Measurements from ENCODE around the gene GRIN2A.

Gene GRIN2A

GRCh38 chr16:10067835-10068234 is 114.4 kb downstream of the GRIN2A start:
- H3K4me3 ChIP-seq (ENCODE audit: low read depth, low read length): no peak overlapping the region
- no peak for TF ChIP-seq CTCF (IDR thresholded peaks at IDR 0.05; ENCODE audit: low read depth, low read length, missing control alignments)
- H3K27me3 ChIP-seq (replicated peaks): no peaks in the 10 kb centered on the region
- H3K27ac ChIP-seq: no peak overlapping the region
- H3K36me3 ChIP-seq (replicated peaks): no peaks in the 10 kb centered on the region
- in situ Hi-C loops (cut with HindIII; ENCODE audit: low pct_ligation_motif_present, low sequenced_read_pairs): no loop called here
- no peak for DNase-seq

GRCh38 chr16:10067406-10067805 is 114.8 kb downstream of the GRIN2A start:
- Histone ChIP-seq H3K4me3 (ENCODE audit: low read depth, low read length) (no peak overlapping the region), H3K27ac (no peak overlapping the region), H3K36me3 (replicated peaks) (no peaks in the 10 kb centered on the region), H3K27me3 (replicated peaks) (no peaks in the 10 kb centered on the region)
- in situ Hi-C loops (cut with HindIII; ENCODE audit: low pct_ligation_motif_present, low sequenced_read_pairs): no loop called here
- TF ChIP-seq CTCF (IDR thresholded peaks at IDR 0.05; ENCODE audit: low read depth, low read length, missing control alignments): no peak
- no peak for DNase-seq

GRCh38 chr16:10065019-10065418 is 117.2 kb downstream of the GRIN2A start:
- in situ Hi-C loops (cut with HindIII; ENCODE audit: low pct_ligation_motif_present, low sequenced_read_pairs): no loop called here
- no peaks in the 10 kb centered on the region for H3K27me3 ChIP-seq (replicated peaks)

GRCh38 chr16:10048850-10049249 is 133.4 kb downstream of the GRIN2A start:
- Histone ChIP-seq H3K27ac (no peak overlapping the region), H3K27me3 (replicated peaks) (no peaks in the 10 kb centered on the region), H3K36me3 (replicated peaks) (no peaks in the 10 kb centered on the region), H3K4me3 (ENCODE audit: low read depth, low read length) (no peak overlapping the region)
- no peak for TF ChIP-seq CTCF (IDR thresholded peaks at IDR 0.05; ENCODE audit: low read depth, low read length, missing control alignments)
- DNase-seq: no peak
- in situ Hi-C loops (cut with HindIII; ENCODE audit: low pct_ligation_motif_present, low sequenced_read_pairs): no loop called here

More at GRCh38 chr16:10065019-10065418, 117.2 kb downstream of the GRIN2A start:
- TF ChIP-seq CTCF (IDR thresholded peaks at IDR 0.05; ENCODE audit: low read depth, low read length, missing control alignments): no peak
- no peak for DNase-seq
- no peak overlapping the region for H3K4me3 ChIP-seq (ENCODE audit: low read depth, low read length)
- H3K27ac ChIP-seq: no peak overlapping the region
- H3K36me3 ChIP-seq (replicated peaks): no peaks in the 10 kb centered on the region

GRCh38 chr16:10045947-10046346 is 136.3 kb downstream of the GRIN2A start:
- Histone ChIP-seq H3K27me3 (replicated peaks) (no peaks in the 10 kb centered on the region), H3K36me3 (replicated peaks) (no peaks in the 10 kb centered on the region), H3K4me3 (ENCODE audit: low read depth, low read length) (no peak overlapping the region), H3K27ac (no peak overlapping the region)
- no peak for TF ChIP-seq CTCF (IDR thresholded peaks at IDR 0.05; ENCODE audit: low read depth, low read length, missing control alignments)
- in situ Hi-C loops (cut with HindIII; ENCODE audit: low pct_ligation_motif_present, low sequenced_read_pairs): no loop called here
- no peak for DNase-seq

- Histone ChIP-seq H3K4me3 (ENCODE audit: low read depth, low read length) (no peak overlapping the region), H3K27ac (no peak overlapping the region), H3K27me3 (replicated peaks) (no peaks in the 10 kb centered on the region), H3K36me3 (replicated peaks) (no peaks in the 10 kb centered on the region)
- in situ Hi-C loops (cut with HindIII; ENCODE audit: low pct_ligation_motif_present, low sequenced_read_pairs): no loop called here
- DNase-seq: no peak
- TF ChIP-seq CTCF (IDR thresholded peaks at IDR 0.05; ENCODE audit: low read depth, low read length, missing control alignments): no peak
Measured at GRCh38 chr16:10045291-10045775, 136.9 kb downstream of the GRIN2A start.
